ENCODE results near the gene MGAT3. TPM values are rescaled to one million over a fixed set of nuclear protein-coding genes. Genes with fewer than 3 reads are reported as not detected.

MGAT3 gene
- total and polyA plus RNA-seq, 2 experiments from 2014 or later, result 7.0 to 20.0 TPM

- peaks cover 66% of the 10 kb centered on the region for H3K79me2 ChIP-seq
- H3K9me3 ChIP-seq (ENCODE audit: low read depth), result no peaks in the 10 kb centered on the region
- H3K4me1 ChIP-seq (ENCODE audit: insufficient read depth), result peaks cover 18% of the 10 kb centered on the region
- peak overlapping the region; percentile 97 for H3K27ac ChIP-seq
- H3K36me3 ChIP-seq (replicated peaks; ENCODE audit: insufficient read depth, low read depth), result peaks cover 5% of the 10 kb centered on the region
- H3K4me3 ChIP-seq, result no peak overlapping the region
- H4K20me1 ChIP-seq (ENCODE audit: insufficient read depth, poor library complexity, severe bottlenecking), result peaks cover 18% of the 10 kb centered on the region
- TF ChIP-seq EZH2 (IDR thresholded peaks at IDR 0.05; ENCODE audit: borderline replicate concordance), result no peak
- no peak for TF ChIP-seq EZH2phosphoT487 (IDR thresholded peaks at IDR 0.05; ENCODE audit: low read depth, severe bottlenecking, unreplicated experiment)
- TF ChIP-seq CTCF (IDR thresholded peaks at IDR 0.05; ENCODE audit: poor library complexity), result no peak
- no peaks in the 10 kb centered on the region for H3K27me3 ChIP-seq
- no peak for DNase-seq (ENCODE audit: low spot score)
- no peak overlapping the region for H3K4me2 ChIP-seq
- H2AFZ ChIP-seq, result no peak overlapping the region
- no peaks in the 10 kb centered on the region for H3K9me2 ChIP-seq (replicated peaks; ENCODE audit: insufficient read depth)
- WGBS (ENCODE audit: low lambda C conversion rate, missing lambda C conversion rate), result 85% methylated on average over 3 of the region's 3 CpGs
Observed at GRCh38 chr22:39517470-39517869, 60.7 kb downstream of the MGAT3 start.

GRCh38 chr22:39518144-39518786 is 61.5 kb downstream of the MGAT3 start:
- WGBS (ENCODE audit: low lambda C conversion rate, missing lambda C conversion rate), result 58% methylated on average over 5 of the region's 5 CpGs
- TF ChIP-seq EZH2 (IDR thresholded peaks at IDR 0.05; ENCODE audit: borderline replicate concordance) (no peak), CTCF (IDR thresholded peaks at IDR 0.05; ENCODE audit: poor library complexity) (no peak), EZH2phosphoT487 (IDR thresholded peaks at IDR 0.05; ENCODE audit: low read depth, severe bottlenecking, unreplicated experiment) (no peak)
- Histone ChIP-seq H3K79me2 (peaks cover 74% of the 10 kb centered on the region), H3K27me3 (no peaks in the 10 kb centered on the region), H4K20me1 (ENCODE audit: insufficient read depth, poor library complexity, severe bottlenecking) (peaks cover 26% of the 10 kb centered on the region), H2AFZ (no peak overlapping the region), H3K27ac (peak overlapping the region; percentile 97), H3K4me3 (no peak overlapping the region), H3K4me1 (ENCODE audit: insufficient read depth) (peaks cover 26% of the 10 kb centered on the region), H3K4me2 (peak overlapping the region; percentile 91), H3K9me2 (replicated peaks; ENCODE audit: insufficient read depth) (no peaks in the 10 kb centered on the region), H3K36me3 (replicated peaks; ENCODE audit: insufficient read depth, low read depth) (peaks cover 9% of the 10 kb centered on the region), H3K9me3 (ENCODE audit: low read depth) (no peaks in the 10 kb centered on the region)
- no peak for DNase-seq (ENCODE audit: low spot score)

GRCh38 chr22:39518996-39519680 is 62.3 kb downstream of the MGAT3 start:
- peak overlapping the region; percentile 97 for H3K27ac ChIP-seq
- 13% methylated on average over 24 of the region's 24 CpGs for WGBS (ENCODE audit: low lambda C conversion rate, missing lambda C conversion rate)
- H3K4me2 ChIP-seq, result peak overlapping the region; percentile 91
- TF ChIP-seq EZH2phosphoT487 (IDR thresholded peaks at IDR 0.05; ENCODE audit: low read depth, severe bottlenecking, unreplicated experiment) (no peak), EZH2 (IDR thresholded peaks at IDR 0.05; ENCODE audit: borderline replicate concordance) (no peak), CTCF (IDR thresholded peaks at IDR 0.05; ENCODE audit: poor library complexity) (no peak)
- peak; percentile 56 for DNase-seq (ENCODE audit: low spot score)
- peak overlapping the region; percentile 19 for H2AFZ ChIP-seq
- peaks cover 29% of the 10 kb centered on the region for H3K4me1 ChIP-seq (ENCODE audit: insufficient read depth)
- peaks cover 35% of the 10 kb centered on the region for H4K20me1 ChIP-seq (ENCODE audit: insufficient read depth, poor library complexity, severe bottlenecking)
- peak overlapping the region; percentile 49 for H3K4me3 ChIP-seq
- H3K9me2 ChIP-seq (replicated peaks; ENCODE audit: insufficient read depth), result no peaks in the 10 kb centered on the region
- no peaks in the 10 kb centered on the region for H3K27me3 ChIP-seq
- peaks cover 81% of the 10 kb centered on the region for H3K79me2 ChIP-seq
- no peaks in the 10 kb centered on the region for H3K9me3 ChIP-seq (ENCODE audit: low read depth)
- H3K36me3 ChIP-seq (replicated peaks; ENCODE audit: insufficient read depth, low read depth), result peaks cover 9% of the 10 kb centered on the region
